ENCODE measurements around the gene PTPRQ. TPM values are rescaled to one million over a fixed set of nuclear protein-coding genes. Genes with fewer than 3 reads are reported as not detected.

PTPRQ gene
- polyA plus RNA-seq, 6 donors from 2014 or later = not detected

DNA sequence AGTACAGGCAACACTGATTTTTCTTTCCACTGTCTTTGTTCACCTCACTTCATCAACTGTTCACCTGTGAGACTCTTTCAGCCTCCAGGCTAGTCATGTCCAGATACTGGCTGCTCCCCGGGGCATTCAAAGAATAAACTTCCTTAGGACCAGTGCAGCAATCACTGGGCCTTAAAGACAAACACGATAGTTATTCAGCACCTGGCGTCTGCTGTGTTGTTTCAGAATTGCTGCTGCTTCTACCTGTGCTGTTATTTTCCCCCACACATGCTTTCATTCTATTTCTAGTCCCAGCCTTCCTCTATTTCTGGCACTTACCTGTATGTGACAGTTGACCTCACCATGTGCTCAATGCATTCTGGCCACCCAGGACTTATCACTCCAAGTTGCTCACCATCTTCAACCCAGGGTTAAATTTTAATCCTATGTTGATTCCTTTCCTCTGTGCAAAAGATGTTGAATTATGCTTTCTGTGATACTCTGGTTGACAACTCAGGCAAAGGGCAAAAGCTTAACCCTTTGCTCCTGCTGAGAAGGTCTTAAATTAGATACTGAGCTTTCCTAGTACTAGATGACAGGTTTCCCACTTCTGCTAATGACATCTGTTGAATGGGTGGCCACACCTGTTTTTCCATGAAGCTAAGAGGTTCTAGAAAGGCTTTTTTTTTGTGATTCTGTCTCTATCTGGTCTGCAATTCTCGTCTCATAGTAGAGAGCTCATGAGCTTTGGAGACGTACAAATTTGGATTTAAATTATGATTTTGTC is 41.4 kb downstream of the PTPRQ start:
- DNase-seq = no peak
- H3K36me3 Mint-ChIP-seq = no peaks in the 10 kb centered on the region
- H3K27me3 Mint-ChIP-seq = no peaks in the 10 kb centered on the region
- H3K4me1 Mint-ChIP-seq = no peaks in the 10 kb centered on the region
- H3K9me3 Mint-ChIP-seq = peaks cover 0 to 5% (median 2%) of the 10 kb centered on the region in 7 donors
- no peak overlapping the region for H3K27ac Mint-ChIP-seq
- no peak for ATAC-seq (ENCODE audit: low read depth in 2 of 2)
- no peak overlapping the region for H3K4me3 Mint-ChIP-seq

DNA sequence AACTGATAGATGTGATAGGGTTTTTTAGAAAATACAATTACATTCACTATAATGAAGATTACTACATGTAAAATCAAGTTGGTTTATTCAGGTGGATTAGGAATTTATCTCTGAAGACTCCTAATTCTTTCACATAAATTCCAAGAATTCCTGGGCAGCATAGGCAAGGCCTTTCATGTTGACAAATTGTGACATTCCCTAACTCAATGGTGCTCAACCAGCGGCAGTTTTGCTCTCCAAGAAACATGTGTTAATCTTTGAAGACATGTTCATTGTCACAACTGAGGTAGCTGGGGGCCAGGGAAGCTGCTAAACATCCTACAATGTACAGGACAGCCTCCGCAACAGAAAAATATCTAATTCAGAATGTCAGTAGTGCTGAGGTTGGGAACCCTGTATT is 46.3 kb downstream of the PTPRQ start:
- H3K4me1 Mint-ChIP-seq = no peaks in the 10 kb centered on the region
- H3K27me3 Mint-ChIP-seq = no peaks in the 10 kb centered on the region
- ATAC-seq (ENCODE audit: low read depth in 2 of 2) (no peak), DNase-seq (no peak)
- H3K9me3 Mint-ChIP-seq = peaks cover 0 to 5% (median 0%) of the 10 kb centered on the region in 7 donors
- H3K4me3 Mint-ChIP-seq = no peak overlapping the region
- H3K36me3 Mint-ChIP-seq = no peaks in the 10 kb centered on the region
- no peak overlapping the region for H3K27ac Mint-ChIP-seq

DNA sequence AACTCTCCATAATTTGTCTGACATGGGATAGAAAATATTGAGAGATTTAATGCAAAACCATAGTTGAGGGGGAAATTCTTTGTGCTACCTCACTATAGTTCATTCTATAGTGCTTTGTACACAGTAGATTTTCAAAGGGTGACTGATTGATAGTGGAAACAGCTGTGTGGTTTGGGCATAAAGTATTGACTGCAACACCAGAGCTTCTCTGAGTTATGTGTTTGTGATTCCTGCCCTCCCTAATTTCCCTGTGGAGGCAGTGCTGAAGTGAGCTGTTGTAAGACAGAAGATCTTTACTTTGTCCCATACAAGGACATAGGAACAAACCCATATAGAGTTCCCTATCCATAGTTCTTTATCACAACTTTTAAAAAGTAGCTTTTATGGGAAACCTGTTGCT is 47.1 kb downstream of the PTPRQ start:
- ATAC-seq (ENCODE audit: low read depth in 2 of 2) = no peak
- no peak overlapping the region for H3K27ac Mint-ChIP-seq

DNA sequence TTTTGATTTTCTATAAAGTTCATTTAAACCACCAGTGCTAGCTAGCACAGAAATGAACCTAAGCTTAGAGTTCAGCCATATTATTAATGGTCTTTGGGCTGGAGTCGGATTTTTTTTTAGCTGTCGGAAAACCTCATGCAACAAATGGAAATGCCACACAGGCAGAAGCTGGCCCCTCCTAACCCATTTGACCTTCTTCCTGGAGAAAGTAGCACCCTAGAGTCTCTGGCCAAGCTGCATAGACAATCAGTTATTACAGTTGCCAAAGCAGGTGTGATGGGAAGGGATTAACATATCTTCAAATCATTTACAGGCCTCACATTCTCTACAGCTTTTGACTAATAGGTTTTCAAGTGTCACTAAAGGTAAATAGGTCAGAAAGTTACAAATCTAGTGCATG is 49.4 kb downstream of the PTPRQ start:
- Mint-ChIP-seq H3K27me3 (no peaks in the 10 kb centered on the region), H3K9me3 (peaks cover 0 to 5% (median 0%) of the 10 kb centered on the region in 7 donors), H3K36me3 (no peaks in the 10 kb centered on the region), H3K4me3 (no peak overlapping the region), H3K4me1 (no peaks in the 10 kb centered on the region), H3K27ac (no peak overlapping the region)
- DNase-seq (no peak), ATAC-seq (ENCODE audit: low read depth in 2 of 2) (no peak)

More for the DNA sequence above, 47.1 kb downstream of the PTPRQ start:
- Mint-ChIP-seq H3K27me3 (no peaks in the 10 kb centered on the region), H3K9me3 (peaks cover 0 to 5% (median 0%) of the 10 kb centered on the region in 7 donors), H3K4me3 (no peak overlapping the region), H3K36me3 (no peaks in the 10 kb centered on the region), H3K4me1 (no peaks in the 10 kb centered on the region)
- no peak for DNase-seq

DNA sequence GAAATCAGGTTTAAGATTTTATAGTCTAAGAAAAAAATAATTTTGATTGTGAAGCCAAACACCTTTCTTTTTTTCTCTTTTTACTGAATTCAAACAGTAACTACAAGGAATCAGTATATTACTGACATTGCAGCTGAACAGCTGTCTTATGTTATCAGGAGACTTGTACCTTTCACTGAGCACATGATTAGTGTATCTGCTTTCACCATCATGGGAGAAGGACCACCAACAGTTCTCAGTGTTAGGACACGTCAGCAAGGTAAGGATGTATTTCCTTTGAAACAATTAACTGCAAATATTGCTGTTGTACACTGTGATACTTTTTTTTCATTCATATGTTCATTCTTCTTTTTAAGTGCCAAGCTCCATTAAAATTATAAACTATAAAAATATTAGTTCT is 50.8 kb downstream of the PTPRQ start:
- Mint-ChIP-seq H3K4me3 (no peak overlapping the region), H3K27me3 (no peaks in the 10 kb centered on the region), H3K4me1 (no peaks in the 10 kb centered on the region), H3K27ac (no peak overlapping the region), H3K9me3 (peaks cover 0 to 5% (median 0%) of the 10 kb centered on the region in 7 donors), H3K36me3 (no peaks in the 10 kb centered on the region)
- ATAC-seq (ENCODE audit: low read depth in 2 of 2) (no peak), DNase-seq (no peak)

DNA sequence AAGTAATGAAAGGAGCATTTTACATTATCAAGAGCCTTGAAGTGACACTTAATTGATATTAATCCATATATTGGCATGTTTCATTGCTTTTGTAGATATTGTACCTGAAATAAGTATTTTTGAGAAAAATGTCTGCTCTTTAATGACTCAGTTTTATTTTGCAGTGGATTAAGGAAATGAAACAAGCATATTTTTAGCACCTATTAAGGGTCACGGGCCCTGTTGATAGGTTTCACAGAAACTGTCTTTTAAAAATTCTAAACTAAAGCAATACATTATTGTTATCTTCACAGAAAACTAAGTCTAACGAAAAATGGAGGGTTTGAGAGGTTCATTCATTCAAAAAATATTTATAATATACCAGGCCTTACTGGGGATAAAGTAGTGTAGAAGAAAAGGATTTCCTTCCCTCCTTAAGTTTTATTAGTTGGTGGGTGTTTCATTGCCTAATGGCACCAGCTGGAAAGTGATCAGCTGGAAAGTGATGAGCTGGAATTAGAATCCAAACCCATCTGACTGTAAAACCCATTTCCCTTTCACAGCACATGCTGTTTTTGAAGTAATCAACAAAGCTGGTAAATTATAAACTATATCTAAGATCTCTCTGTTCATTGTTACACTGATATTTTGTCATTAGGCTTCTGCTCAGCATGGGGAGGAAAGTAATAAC is 54.2 kb downstream of the PTPRQ start:
- Mint-ChIP-seq H3K9me3 (peaks cover 0 to 5% (median 0%) of the 10 kb centered on the region in 7 donors), H3K27ac (no peak overlapping the region), H3K4me1 (no peaks in the 10 kb centered on the region), H3K36me3 (no peaks in the 10 kb centered on the region), H3K27me3 (no peaks in the 10 kb centered on the region), H3K4me3 (no peak overlapping the region)
- no peak for ATAC-seq (ENCODE audit: low read depth in 2 of 2)
- DNase-seq = no peak

DNA sequence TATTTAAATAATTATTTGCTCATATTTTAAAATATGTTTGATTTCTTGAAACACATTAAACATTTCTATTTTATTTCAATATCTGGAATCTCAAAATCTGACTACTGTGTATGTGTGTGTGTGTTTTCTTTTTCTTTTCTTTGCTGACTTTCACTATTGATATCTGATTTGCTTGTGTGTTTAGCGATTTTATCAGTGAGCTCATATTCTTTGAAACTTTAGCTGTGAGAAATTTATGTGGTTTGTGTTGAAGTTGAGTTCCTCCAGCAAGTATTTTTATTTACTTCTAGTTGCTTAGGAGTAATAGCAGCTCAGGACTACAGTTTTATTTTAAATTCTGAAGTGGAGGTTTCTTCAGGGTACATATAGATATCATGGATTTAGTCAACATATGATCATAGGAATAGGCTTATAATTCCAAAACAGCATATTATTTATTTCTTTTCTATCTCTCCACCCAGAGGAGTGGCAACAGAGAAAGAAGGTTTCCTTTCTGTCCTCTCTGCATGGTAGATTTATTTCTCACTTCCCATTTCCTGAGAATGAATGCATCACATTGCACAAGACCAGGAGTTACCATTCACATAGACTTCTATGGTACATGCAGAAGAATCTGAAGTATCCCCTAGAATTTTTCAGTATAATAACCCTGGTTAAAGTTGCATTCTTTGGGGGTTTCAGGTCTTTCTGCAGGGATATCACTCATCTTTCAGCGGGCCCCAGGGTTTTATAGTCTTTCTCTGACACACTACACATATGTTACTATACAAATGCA is 60.5 kb downstream of the PTPRQ start:
- H3K9me3 Mint-ChIP-seq = peaks cover 0 to 9% (median 0%) of the 10 kb centered on the region in 7 donors
- ATAC-seq (ENCODE audit: low read depth in 2 of 2) = no peak
- H3K27me3 Mint-ChIP-seq = no peaks in the 10 kb centered on the region
- no peaks in the 10 kb centered on the region for H3K36me3 Mint-ChIP-seq
- no peak overlapping the region for H3K4me3 Mint-ChIP-seq
- H3K27ac Mint-ChIP-seq = no peak overlapping the region
- DNase-seq = no peak
- H3K4me1 Mint-ChIP-seq = no peaks in the 10 kb centered on the region

DNA sequence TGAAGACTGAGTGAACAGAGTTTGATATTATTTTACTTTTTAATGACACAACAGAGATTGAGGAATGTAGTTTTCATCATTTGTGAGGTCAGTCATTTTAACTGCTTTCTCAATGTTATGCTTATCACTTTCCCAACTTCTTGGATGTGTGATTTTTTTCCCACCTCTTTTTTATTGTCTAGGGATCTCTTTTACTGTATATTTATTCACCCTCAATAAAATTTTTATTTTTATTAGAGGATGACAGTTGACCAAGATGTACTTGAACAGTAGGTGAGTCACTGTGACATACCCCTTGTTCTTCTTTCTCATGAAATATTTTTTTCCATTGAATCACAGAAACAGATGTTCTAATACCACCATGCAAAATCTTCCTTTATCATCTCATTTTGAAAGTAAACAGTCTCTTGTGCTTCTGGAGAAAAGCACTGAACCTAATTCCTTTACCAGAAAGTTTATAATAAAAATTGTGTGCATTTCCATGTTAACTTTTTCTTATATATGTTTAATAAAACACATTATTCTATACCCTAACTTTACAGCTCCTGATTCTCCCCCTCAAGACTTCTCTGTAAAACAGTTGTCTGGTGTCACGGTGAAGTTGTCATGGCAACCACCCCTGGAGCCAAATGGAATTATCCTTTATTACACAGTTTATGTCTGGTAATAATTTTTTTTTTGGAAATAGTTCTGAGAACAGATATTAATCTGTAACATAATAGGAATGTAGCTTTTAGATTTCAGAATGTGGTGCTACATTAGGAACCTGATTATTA is 65.9 kb downstream of the PTPRQ start:
- no peak overlapping the region for H3K4me3 Mint-ChIP-seq
- no peak overlapping the region for H3K27ac Mint-ChIP-seq
- H3K36me3 Mint-ChIP-seq = no peaks in the 10 kb centered on the region
- peaks cover 0 to 7% (median 5%) of the 10 kb centered on the region in 3 donors for H3K27me3 Mint-ChIP-seq
- no peaks in the 10 kb centered on the region for H3K4me1 Mint-ChIP-seq
- DNase-seq (no peak), ATAC-seq (ENCODE audit: low read depth in 2 of 2) (no peak)
- H3K9me3 Mint-ChIP-seq = peaks cover 0 to 12% (median 1%) of the 10 kb centered on the region in 7 donors

DNA sequence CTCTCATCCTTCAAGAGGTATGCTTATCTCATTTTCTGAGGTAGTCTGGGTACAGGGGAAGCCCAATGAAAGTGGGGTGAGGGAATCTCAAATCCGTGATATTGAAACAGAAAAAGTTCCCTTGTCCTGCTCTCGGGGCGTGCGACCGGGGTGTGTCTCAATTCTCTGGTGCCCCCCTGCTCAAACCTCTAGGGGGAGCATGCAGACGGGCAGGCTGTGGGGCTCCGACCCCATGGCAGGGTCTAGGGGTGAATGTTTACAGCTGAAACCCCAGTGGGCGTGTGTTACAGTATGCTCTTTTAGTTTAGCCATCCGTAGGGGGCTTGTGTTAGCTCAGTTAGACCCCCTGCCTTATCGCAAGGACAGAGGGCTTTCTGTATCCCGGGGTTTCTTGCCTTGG is 68.7 kb downstream of the PTPRQ start:
- no peak for ATAC-seq (ENCODE audit: low read depth in 2 of 2)
- Mint-ChIP-seq H3K4me3 (no peak overlapping the region), H3K36me3 (no peaks in the 10 kb centered on the region), H3K27ac (no peak overlapping the region), H3K9me3 (peaks cover 1 to 22% (median 3%) of the 10 kb centered on the region in 7 donors), H3K27me3 (peaks cover 0 to 7% (median 5%) of the 10 kb centered on the region in 3 donors), H3K4me1 (no peaks in the 10 kb centered on the region)
- DNase-seq = no peak

DNA sequence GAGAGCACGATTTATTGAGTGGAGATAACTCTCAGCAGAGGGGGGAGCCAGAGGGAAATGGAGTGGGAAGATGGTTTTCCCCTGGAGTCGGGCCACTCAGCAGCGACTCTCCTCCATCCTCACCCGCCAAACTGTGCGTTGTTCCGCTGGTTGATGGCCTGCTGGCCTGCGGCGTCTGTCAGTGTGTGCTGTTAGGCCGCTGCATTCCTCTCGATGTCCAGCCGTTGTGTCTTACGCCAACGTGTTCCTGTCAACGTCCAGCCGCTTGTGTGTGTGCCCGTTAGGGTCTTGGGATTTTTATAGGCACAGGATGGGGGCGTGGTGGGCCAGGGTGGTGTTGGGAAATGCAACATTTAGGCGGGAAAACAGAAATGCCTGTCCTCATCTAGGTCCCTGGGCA is 69.2 kb downstream of the PTPRQ start:
- Mint-ChIP-seq H3K27me3 (peaks cover 0 to 7% (median 5%) of the 10 kb centered on the region in 3 donors), H3K27ac (no peak overlapping the region), H3K9me3 (peaks cover 1 to 26% (median 7%) of the 10 kb centered on the region in 7 donors), H3K4me3 (no peak overlapping the region), H3K36me3 (no peaks in the 10 kb centered on the region), H3K4me1 (no peaks in the 10 kb centered on the region)
- no peak for ATAC-seq (ENCODE audit: low read depth in 2 of 2)
- no peak for DNase-seq

DNA sequence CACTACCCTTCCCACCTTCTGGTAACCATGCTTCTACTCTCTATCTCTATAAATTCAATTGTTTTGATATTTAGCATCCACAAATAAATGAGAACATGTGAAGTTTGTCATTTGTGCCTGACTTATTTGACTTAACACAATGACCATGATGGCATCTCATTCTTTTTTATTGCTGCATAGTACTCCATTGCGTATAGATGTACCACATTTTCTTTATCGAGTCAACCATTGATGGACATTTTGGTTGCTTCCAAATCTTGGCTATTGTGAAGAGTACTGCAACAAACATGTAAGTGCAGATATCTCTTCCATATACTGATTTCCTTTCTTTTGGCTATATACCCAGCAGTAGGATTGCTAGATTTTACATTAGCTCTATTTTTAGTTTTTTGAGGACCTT is 73.6 kb downstream of the PTPRQ start:
- no peaks in the 10 kb centered on the region for H3K36me3 Mint-ChIP-seq
- H3K27me3 Mint-ChIP-seq = peaks cover 0 to 7% (median 0%) of the 10 kb centered on the region in 3 donors
- H3K27ac Mint-ChIP-seq = no peak overlapping the region
- no peaks in the 10 kb centered on the region for H3K4me1 Mint-ChIP-seq
- no peak overlapping the region for H3K4me3 Mint-ChIP-seq
- ATAC-seq (ENCODE audit: low read depth in 2 of 2) (no peak), DNase-seq (no peak)
- peaks cover 1 to 27% (median 11%) of the 10 kb centered on the region in 7 donors for H3K9me3 Mint-ChIP-seq

DNA sequence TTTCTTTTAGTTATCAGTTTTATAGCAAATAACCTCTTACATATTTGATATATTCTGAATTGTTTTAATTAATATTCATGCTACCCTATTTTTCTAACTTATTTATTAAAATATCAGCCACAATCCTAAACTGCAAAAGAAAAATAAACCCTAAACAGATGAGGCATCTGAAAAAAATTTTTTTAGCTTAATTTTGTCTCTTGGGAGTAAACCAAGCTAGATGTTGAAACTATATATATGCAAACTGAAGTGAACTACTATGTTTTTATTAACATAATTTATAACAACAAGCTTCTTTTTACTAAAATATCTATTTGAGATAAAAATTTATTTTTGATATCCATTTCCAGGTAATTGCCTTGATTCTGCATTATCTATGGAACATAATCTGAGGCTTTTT is 87.6 kb downstream of the PTPRQ start:
- H3K9me3 Mint-ChIP-seq = peaks cover 0 to 4% (median 0%) of the 10 kb centered on the region in 7 donors
- ATAC-seq (ENCODE audit: low read depth in 2 of 2) = no peak

DNA sequence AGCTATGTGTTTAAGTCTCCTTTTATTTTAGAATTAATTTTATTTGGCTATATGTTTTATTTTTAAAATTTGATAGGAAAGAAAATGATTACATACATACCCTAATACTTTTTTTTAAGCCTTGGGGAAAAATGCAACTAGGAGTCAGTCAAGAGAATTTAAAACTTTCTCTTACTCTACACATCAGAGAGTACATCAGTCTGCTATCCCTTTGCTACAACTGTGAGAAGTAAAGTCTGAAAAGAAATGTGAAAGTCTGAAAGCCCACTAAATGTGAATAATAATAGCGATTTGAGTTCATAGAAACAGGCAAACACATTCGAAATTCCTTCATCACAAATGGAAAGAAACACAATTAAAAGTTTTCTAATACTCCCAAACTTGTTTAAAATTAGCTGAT is 95.0 kb downstream of the PTPRQ start:
- peaks cover 0 to 4% (median 0%) of the 10 kb centered on the region in 7 donors for H3K9me3 Mint-ChIP-seq
- DNase-seq (no peak), ATAC-seq (ENCODE audit: low read depth in 2 of 2) (no peak)
- no peak overlapping the region for H3K27ac Mint-ChIP-seq
- H3K4me1 Mint-ChIP-seq = no peaks in the 10 kb centered on the region
- H3K36me3 Mint-ChIP-seq = no peaks in the 10 kb centered on the region
- no peak overlapping the region for H3K4me3 Mint-ChIP-seq
- H3K27me3 Mint-ChIP-seq = no peaks in the 10 kb centered on the region

More for the DNA sequence above, 87.6 kb downstream of the PTPRQ start:
- H3K4me3 Mint-ChIP-seq = no peak overlapping the region
- no peak for DNase-seq
- no peaks in the 10 kb centered on the region for H3K27me3 Mint-ChIP-seq
- no peaks in the 10 kb centered on the region for H3K4me1 Mint-ChIP-seq
- H3K36me3 Mint-ChIP-seq = no peaks in the 10 kb centered on the region
- H3K27ac Mint-ChIP-seq = no peak overlapping the region

Data from naive B cell (primary cell).